ENCODE measurements around the gene CCDC188.

CCDC188 gene

DNA sequence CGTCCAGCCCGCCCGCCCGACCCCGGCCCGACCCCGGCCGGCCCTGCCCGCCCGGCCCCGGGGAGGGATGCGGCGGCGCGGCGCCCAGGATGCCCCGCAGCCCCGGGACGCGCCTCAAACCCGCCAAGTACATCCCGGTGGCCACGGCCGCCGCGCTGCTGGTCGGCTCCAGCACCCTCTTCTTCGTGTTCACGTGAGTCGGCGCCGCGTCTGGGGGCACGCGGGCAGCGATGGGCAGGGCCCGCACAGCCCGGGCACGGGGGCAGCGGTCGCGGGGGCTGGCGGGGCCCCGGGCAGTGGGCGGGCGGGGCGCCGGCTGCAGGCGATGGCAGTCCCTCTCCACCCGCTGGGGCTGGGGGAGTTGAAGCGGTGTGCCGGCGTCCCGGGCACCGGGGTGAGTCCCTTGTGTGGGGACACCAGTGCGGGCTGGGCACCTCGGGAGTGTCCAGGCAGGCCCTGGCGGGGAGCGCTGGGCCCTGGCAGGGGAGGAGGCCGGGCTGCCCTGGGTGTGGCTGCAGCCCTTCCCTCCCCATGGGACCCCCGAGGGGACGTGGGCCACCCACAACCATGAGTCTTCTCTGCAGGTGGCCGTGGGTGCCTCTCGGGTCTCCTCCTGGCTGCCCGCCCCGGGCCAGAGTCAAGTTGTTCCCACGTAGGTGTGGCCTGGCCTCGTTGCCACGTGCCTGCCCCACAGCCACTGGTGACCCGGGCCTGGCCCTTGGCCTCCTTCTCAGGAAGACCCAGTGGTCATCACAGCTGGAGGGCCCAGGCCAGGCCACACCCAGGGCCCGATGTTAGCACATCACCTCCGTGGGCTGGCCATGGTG, 18.8 kb downstream of the CCDC188 start:
- no peak for DNase-seq

GRCh38 chr22:20131597-20131858, 19.3 kb downstream of the CCDC188 start, which contains the start of gene ZDHHC8:
TSS of gene ZDHHC8 (plus strand) at chr22:20131804. CDS start at chr22:20131948, 144 bp downstream.
- DNase-seq, result no peak

- DNase-seq, result peak; percentile 52 to 76
Measured at GRCh38 chr22:20130731-20131596, 19.9 kb downstream of the CCDC188 start.

DNA sequence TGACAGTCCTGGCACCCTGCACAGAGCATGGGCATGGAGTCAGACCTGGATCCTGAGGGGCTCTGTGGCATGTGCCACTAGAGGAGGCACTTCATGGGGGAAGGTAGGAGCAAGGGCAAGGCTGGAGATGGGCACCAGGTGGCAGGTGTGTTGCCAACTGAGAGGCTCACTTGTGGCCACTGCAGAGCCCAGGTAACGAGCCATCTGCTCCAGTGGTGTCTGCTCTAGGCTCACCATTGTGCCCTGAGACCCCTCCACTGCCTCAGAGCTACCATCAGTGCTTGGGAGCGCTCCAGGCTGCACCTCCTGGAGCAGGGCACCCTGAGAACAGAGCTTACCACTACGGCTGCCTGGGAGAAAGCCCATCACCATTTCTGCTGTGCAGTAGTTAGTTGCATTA, 20.5 kb downstream of the CCDC188 start:
- peak; percentile 39 to 57 for DNase-seq

DNA sequence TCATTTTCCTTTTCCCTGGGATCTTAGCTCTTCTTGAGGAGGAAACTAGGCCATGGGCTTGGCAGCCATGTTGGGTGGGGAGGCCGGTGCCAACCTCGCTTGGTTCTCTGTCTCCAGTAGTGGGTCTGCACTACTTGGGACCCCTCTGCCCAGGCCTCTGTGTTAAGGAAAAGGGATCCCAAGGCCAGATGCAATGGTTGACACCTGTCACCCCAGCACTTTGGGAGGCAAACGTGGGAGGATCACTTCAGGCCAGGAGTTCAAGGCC, 21.2 kb downstream of the CCDC188 start:
- no peak for DNase-seq

GRCh38 chr22:20128902-20129746, 21.7 kb downstream of the CCDC188 start:
- peak in 1 of 2 experiments; percentile 60 for DNase-seq

DNA sequence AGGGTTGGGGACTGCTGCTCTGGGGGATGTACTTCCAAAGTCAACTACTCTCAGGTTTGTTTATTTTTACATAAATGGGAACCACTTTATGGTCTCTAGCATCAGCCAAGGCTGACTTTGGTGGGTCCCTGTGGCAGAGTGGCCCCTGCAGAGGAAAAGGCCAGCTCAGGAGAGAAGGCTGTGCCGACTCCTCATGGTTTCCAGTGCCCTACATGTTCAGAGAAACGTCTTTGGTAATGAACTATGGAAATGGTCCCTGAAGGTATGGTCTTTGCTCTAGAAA, 22.3 kb downstream of the CCDC188 start:
- no peak for DNase-seq

DNA sequence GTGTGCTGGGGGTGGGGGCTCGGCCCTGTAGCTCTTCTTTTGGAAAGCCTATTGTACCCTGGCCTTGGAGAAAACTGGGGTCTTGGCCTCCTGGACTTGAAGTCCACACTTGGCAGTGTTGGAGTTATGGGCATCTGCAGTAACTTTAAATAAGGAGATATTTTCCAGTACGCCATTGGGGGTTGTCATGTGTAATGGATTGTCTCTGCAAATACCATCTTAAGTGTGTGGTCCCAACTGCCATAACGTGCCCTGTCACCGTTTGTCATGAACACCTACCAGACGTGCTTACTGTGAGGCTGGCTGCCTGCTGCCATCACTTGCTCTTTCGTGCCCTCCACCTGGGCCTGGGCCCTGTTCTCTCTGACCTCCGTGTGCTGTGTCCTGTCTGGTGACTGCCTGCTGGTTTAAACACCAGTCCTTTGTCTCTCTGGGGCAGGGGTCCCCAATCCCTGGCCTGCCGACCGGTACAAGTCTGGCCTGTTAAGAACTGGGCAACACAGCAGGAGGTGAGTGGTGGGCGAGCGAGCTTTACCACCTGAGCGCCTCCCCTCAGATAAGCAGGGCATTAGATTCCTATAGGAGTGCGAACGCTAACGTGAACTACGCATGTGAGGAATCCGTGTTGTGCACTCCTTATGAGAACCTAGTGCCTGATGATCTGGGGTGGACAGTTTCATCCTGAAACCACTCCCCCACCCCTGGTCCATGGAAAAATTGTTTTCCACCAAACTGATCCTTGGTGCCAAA, 22.8 kb downstream of the CCDC188 start:
- DNase-seq, result no peak

DNA sequence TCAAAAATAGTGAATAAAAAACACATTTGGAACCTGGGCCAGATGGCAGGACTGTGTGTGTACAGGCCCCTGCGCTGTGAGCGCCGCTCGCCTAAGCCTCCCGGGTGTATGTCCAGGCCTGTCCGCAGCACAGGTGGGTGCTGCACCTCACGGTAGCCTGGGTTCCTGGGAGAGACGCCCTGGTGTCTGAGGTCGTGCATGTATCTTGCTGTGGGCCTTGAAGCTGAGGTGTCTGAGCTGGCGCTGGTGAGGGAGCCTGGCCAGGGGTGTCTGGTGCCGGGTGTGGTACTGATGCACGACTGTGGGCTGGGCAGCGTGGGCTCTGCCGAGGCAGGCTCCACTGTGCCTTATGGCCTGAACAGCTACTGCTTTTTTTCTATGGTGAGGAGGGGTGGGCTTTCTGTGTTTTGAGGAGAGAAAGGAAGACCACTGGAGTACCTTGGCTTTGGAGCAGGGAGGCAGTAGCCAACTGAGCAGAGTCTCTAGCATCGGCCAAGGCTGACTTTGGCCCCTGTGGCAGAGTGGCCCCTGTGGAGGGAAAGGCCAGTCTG, 23.5 kb downstream of the CCDC188 start:
- DNase-seq, result no peak

- no peak for DNase-seq
Measured at GRCh38 chr22:20126284-20127029, 24.4 kb downstream of the CCDC188 start.

DNA sequence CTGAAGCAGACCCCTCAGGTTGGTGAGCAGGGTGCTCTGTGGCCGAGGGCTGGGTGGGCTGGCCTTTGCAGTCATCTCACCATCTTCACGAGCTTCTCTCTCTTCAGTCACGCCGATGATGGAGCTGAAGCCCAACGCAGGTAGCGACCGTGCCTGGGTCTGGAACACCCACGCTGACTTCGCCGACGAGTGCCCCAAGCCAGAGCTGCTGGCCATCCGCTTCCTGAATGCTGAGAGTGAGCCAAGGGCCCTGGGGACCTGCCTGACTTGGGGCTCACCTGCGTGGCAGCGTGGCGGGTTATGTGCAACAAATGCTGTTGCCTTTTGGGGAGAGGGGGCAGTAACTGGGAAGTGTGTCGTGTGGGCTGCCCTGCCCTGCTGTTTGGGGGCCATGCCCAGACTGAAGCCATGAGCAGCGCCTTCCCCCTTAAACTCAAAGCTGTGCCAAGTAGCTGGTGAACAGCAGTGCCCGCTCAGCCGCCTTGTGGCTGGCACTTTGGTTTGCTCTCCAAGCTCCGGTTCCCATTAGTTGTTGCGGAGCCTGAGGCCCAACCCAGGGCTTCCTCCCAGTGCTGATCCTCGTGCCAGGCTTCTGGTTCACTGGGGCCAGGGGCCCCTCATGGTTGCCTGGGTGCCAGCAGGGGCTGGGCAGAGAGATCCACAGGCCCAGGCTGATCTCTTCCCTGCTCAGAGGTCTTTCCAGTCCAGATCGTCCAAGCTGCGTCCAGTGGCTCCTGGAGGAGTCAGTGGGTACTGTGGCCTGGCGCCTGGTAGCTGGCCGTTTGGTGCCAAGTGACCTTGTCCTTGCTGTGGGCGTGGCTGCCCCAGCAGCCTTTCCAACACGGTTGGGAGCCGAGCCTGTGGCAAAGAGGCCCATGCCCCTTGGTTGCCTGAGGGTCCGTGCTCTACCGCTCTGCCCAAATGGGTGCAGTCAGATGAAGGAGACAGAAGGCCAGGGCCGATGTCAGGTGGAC, 25.4 kb downstream of the CCDC188 start:
- DNase-seq, result no peak

DNA sequence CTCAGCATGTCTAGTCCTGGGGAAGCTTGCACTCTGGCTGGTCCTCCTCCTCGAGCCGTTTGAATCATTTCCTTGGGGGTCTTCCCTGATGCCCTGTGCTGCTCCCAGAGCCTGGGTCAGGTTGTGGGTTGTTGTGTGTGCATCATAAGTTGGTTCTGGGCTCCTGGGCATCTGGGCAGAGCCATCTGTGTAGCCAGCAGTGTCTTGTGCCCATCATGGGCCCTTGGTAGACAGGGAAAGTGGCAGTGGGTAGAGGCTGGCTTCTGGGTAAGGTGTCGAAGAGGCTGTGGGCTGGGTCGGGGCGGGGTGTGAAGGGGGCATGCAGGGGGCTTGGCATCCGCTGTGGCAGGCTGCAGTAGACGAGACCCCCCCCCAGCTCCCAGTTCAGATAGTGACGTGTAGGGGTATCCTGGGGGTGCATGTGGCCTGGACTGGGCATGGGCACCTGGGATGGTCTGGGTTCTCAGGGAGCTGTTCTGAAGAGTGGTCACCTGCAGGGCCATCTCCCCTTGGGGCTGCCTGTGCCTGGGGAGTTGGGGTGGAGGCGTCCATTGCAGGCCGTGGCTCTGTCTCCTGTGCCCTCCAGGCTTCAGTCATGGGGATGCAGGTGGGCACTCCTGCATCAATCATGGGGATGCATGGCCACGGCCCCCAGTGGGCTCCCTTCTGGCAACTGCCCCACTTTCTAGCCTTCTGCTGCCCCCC, 26.6 kb downstream of the CCDC188 start:
- DNase-seq, result no peak

- DNase-seq, result no peak
Measured at GRCh38 chr22:20123366-20124082, 27.3 kb downstream of the CCDC188 start.

DNA sequence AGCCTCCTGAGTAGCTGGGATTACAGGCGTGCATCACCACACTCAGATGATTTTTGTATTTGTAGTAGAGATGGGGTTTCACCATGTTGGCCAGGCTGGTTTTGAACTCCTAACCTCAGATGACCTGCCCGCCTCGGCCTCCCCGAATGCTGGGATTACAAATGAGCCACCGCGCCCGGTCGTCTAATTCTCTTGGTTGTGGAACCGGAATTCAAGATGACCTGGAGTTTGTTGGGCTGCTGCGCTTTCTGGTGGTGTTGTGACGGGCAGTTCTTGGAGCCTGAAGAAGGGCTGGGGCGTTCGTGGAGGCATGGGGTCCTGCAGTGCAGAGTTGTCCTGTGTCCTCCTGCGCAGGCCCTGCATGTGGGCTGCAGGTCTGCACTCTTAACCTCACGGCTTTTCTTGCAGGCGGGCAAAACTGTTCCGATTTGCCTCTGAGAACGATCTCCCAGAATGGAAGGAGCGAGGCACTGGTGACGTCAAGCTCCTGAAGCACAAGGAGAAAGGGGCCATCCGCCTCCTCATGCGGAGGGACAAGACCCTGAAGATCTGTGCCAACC, 28.9 kb downstream of the CCDC188 start:
- DNase-seq, result no peak

DNA sequence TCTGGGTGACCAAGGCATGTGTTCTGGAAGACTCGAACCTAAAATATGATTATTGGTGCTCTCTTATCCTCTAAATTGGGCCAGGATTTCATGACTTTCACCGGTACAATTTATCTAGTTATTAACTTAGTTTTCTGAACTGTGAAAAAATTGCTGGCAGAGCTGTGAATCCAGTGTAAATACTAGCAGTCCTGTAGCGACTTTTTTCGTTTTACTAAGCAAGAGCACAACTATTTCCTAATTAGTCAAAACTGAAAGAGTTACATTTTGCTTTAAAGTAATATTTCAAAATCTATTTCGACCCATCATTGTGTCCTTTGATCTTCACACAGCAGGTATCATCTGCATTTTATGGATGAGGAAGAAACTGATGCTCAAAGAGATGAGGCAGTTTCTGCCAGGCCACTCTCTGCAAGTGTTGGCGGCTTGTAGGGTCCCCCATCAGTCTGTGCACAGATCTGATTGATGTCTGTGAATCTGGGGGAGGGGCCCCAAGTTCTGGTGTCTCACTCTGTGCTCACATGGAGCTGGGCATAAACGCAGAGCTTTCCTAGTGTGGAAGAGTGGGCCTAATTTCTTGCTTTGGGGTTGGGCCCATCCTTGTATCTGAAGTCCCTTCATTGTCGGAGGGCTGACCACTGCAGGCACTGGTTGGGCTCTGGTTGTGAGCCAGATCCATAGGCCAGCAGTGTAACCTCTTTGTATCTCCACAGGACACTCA, 32.4 kb downstream of the CCDC188 start:
- DNase-seq, result no peak

DNA sequence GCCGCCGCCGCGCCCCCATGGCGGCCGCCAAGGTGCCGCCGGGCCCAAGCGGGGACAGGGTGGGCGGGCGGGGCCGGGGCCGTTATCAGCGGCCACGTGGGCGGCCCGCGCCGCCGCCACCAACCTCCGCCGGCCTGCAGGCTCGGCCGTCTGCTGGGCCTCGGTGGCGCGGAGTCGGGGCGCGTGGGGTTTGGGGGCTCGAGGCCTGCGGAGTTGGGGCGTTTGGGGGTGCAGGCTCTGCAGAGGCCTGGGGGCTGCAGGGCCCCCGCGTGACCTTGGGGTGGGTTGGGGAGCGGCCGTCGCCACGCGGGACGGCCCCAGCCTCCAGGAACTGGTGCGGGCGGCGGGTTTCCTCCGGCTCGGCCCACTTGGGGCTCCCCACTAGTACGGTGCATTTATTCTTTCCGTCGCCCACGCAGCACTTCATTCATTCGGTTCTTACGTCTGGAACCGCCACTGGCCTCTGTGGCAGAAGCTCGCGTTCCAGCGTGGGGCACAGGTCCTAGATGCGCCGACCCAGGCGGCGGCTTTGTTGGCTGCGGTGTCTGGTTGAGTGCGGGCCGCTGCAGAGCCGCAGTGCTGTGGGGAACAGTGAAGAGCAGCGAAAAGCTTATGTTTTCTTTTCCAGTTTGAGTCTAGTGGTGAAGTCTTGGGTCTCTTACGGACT, 33.1 kb downstream of the CCDC188 start:
- DNase-seq, result peak in 1 of 2 experiments; percentile 41

DNA sequence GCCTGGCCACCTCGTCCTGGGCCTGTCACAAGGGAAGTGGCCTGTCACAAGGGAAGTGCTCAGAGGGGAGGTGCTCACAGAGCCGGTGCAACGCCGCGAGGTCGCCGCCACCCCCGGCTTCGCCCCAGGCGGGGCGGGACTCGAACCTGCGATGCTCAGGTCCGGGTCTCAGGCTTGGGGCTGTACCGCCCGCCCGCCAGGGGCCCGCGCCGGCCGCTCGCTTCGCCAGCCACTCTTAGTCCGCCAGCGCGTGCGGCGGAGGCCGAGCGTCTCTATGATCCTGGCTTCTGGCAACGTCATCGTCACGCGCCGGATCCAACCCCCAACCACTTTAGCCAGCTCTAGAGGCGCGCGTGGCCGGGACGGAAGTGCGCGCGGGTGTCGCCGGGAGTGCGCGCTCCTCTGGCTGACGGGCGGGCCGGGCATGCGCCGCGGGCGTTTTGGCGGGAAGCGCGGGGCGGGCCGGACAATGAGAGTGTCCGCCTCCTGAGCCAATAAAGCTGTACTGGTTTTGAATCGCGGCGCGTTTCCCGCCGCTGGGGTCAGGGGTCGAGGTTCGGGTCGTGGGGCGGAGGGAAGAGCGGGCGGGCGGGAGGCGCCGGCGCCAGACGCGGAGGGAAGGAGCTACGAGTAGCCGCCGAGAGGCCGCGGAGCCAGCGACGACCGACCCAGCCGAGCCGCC, 33.8 kb downstream of the CCDC188 start, which contains the start of gene TRMT2A:
TRMT2A (minus strand) TSS at position 276 of the 682 bp plus-strand sequence. CDS start 320 bp downstream, outside the sequence.
- DNase-seq, result peak; percentile 97 to 99
